Activated naive CD4-positive, alpha-beta T cell treated with anti-CD3 and anti-CD28 coated beads, Interleukin-2, amount 50 U/mL, for 24 hours (primary cell): ENCODE results near the gene GALNT13.
"Not testable (repeated sequence)": the region's sequence is repeated elsewhere in the genome, so short reads cannot be mapped to it uniquely, and the experiment has no call there.

Source experiments
- H3K27ac Mint-ChIP-seq: one replicate; pipeline ENCODE4 v1.8.0; 2021; ENCODE audit warnings: mild to moderate bottlenecking, mixed read lengths
- H3K27me3 Mint-ChIP-seq: one replicate; pipeline ENCODE4 v1.8.0; 2021; ENCODE audit warnings: mixed read lengths
- H3K36me3 Mint-ChIP-seq: one replicate; pipeline ENCODE4 v1.8.0; 2021; ENCODE audit warnings: mixed read lengths
- H3K4me1 Mint-ChIP-seq: one replicate; pipeline ENCODE4 v1.8.0; 2021; ENCODE audit warnings: mixed read lengths
- H3K4me3 Mint-ChIP-seq: one replicate; pipeline ENCODE4 v1.8.0; 2021; ENCODE audit warnings: mild to moderate bottlenecking, mixed read lengths
- H3K9me3 Mint-ChIP-seq: one replicate; pipeline ENCODE4 v1.8.0; 2021; ENCODE audit warnings: mixed read lengths

The GALNT13 gene

GRCh38 chr2:154457286-154457685, 585.6 kb downstream of the GALNT13 start:
- no peaks in the 10 kb centered on the region for H3K9me3 Mint-ChIP-seq
- no peaks in the 10 kb centered on the region for H3K36me3 Mint-ChIP-seq
- no peaks in the 10 kb centered on the region for H3K4me1 Mint-ChIP-seq
- H3K27ac Mint-ChIP-seq, result no peak overlapping the region
- H3K4me3 Mint-ChIP-seq, result no peak overlapping the region
- no peaks in the 10 kb centered on the region for H3K27me3 Mint-ChIP-seq

DNA sequence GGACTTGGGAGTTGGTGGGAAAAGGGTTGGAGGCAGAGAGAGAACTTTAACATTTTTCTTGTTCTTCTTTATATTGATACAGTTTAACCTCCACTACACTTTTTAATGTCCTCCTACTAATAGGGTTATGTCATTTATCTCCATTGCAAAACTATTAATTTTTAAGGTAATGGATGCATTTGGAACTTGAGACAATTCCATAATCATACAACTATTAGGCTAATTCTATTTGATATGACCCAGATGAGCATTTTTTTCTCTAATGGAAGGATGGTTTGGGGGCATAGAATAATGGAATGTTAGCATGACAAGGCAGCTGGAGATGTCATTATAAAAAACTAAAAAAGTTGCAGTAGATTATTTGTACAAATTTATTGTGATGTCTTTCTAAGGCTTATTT, 587.6 kb downstream of the GALNT13 start:
- Mint-ChIP-seq H3K36me3 (no peaks in the 10 kb centered on the region), H3K4me1 (no peaks in the 10 kb centered on the region), H3K27ac (no peak overlapping the region), H3K9me3 (no peaks in the 10 kb centered on the region), H3K27me3 (no peaks in the 10 kb centered on the region), H3K4me3 (no peak overlapping the region)

DNA sequence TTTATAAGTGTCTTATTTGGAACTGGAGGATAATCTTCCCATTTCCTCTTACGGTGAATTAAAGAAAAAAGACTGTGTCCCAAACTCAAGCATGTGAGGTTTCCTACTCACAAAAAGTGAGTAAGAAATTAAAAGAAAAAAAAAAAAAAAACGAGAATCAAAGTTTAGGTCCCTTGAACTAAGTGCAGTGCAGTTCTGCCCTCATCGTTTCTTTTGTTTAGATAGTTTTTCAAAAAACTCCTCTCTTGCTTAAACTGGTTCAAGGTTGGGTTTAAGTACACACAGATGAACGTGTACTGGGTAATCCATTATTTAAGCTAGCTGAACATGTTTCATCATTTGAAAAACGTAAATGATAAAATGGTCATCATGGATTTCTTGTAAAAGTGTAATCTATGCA, 590.9 kb downstream of the GALNT13 start:
- Mint-ChIP-seq H3K27ac (no peak overlapping the region), H3K4me3 (no peak overlapping the region), H3K27me3 (no peaks in the 10 kb centered on the region), H3K4me1 (no peaks in the 10 kb centered on the region), H3K36me3 (no peaks in the 10 kb centered on the region), H3K9me3 (no peaks in the 10 kb centered on the region)

GRCh38 chr2:154466226-154466625, 594.5 kb downstream of the GALNT13 start:
- H3K4me3 Mint-ChIP-seq, result no peak overlapping the region
- H3K27me3 Mint-ChIP-seq, result no peaks in the 10 kb centered on the region
- H3K4me1 Mint-ChIP-seq, result no peaks in the 10 kb centered on the region
- no peaks in the 10 kb centered on the region for H3K9me3 Mint-ChIP-seq
- no peaks in the 10 kb centered on the region for H3K36me3 Mint-ChIP-seq
- H3K27ac Mint-ChIP-seq, result no peak overlapping the region

DNA sequence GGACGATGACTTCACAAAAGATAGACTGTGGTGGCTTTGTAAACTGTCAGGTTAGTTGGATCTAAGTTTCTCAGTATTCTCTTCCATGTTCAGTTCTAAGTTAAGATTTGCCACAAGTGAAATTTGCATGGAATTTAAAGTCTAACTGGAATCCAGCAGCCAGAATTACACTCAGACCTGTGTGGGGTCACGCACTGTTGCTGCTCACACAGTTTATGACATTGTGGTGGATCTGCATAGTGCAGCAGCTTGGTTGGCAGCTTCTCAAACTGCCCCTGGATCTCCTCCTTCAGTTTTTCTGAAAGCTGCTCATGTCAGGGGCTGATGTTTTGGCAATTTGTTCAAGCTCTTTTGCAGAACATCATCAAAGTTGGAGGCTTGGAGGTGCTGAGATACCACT, 598.7 kb downstream of the GALNT13 start:
- no peak overlapping the region for H3K4me3 Mint-ChIP-seq
- H3K9me3 Mint-ChIP-seq, result no peaks in the 10 kb centered on the region
- H3K27ac Mint-ChIP-seq, result no peak overlapping the region
- H3K27me3 Mint-ChIP-seq, result no peaks in the 10 kb centered on the region
- no peaks in the 10 kb centered on the region for H3K36me3 Mint-ChIP-seq
- H3K4me1 Mint-ChIP-seq, result no peaks in the 10 kb centered on the region

GRCh38 chr2:154471492-154471891, 599.8 kb downstream of the GALNT13 start:
- H3K27me3 Mint-ChIP-seq, H3K4me1 Mint-ChIP-seq, H3K36me3 Mint-ChIP-seq, H3K27ac Mint-ChIP-seq, H3K9me3 Mint-ChIP-seq, H3K4me3 Mint-ChIP-seq: not testable (repeated sequence)

DNA sequence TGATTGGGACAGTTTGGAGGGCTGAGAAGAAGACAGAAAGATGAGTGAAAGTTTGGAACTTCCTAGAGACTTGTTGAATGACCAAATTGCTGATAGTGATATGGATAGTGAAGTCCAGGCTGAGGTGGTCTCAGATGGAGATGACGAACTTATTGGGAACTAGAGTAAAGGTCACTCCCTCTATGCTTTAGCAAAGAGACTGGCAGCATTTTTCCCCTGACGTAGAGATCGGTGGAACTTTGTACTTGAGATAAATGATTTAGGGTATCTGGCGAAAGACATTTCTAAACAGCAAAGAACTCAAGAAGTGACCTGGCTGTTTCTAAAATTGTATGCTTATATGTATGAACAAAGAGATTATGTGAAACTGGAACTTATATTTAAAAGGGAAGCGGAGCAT, 605.6 kb downstream of the GALNT13 start:
- peaks cover 5% of the 10 kb centered on the region for H3K9me3 Mint-ChIP-seq
- no peaks in the 10 kb centered on the region for H3K4me1 Mint-ChIP-seq
- no peak overlapping the region for H3K4me3 Mint-ChIP-seq
- H3K36me3 Mint-ChIP-seq, result no peaks in the 10 kb centered on the region
- H3K27me3 Mint-ChIP-seq, result no peaks in the 10 kb centered on the region
- no peak overlapping the region for H3K27ac Mint-ChIP-seq

DNA sequence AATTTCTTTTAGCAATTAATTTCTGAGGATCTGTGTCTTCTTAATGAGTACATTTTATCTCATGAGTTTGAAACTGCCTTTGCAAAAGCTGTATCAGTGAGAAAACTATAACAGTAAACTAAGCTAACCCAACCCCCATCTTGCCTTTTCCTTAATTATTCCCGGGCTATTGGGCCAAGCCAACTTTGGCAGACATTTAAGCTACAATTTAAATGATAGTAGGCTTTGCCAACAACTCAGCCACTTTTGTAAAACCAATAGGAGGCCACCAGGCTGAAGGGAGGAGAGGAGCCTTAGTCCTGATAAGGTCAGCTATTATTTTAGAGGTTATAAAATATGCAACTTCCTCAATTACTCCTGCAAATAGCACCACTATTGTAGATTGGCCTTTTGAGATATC, 608.8 kb downstream of the GALNT13 start:
- Mint-ChIP-seq H3K27ac (no peak overlapping the region), H3K36me3 (no peaks in the 10 kb centered on the region), H3K27me3 (no peaks in the 10 kb centered on the region), H3K4me1 (no peaks in the 10 kb centered on the region), H3K4me3 (no peak overlapping the region), H3K9me3 (peaks cover 5% of the 10 kb centered on the region)

DNA sequence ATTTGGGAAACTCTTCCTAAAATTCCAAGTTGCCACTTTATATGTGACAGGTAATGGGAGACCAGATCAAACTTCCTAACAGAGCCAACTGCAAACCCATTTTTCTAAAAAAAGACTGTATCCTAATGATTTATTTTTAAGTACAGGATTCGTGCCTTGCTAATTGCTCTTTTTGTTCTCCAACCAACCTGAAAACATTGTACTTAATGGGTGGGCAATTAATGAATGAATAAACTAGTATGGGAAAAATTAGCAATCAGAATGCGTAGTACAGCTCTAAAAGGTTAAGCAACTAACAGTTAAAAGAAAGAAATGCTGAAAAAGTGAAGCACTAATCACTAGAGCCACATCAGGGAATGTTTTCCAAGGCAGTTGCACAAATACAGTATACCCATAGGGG, 609.6 kb downstream of the GALNT13 start:
- Mint-ChIP-seq H3K9me3 (peaks cover 5% of the 10 kb centered on the region), H3K27ac (no peak overlapping the region), H3K4me3 (no peak overlapping the region), H3K27me3 (no peaks in the 10 kb centered on the region), H3K36me3 (no peaks in the 10 kb centered on the region), H3K4me1 (no peaks in the 10 kb centered on the region)

- Mint-ChIP-seq H3K27me3 (no peaks in the 10 kb centered on the region), H3K4me3 (no peak overlapping the region), H3K36me3 (no peaks in the 10 kb centered on the region), H3K4me1 (no peaks in the 10 kb centered on the region), H3K9me3 (no peaks in the 10 kb centered on the region), H3K27ac (no peak overlapping the region)
Measured at GRCh38 chr2:154484338-154485099, 612.8 kb downstream of the GALNT13 start.

DNA sequence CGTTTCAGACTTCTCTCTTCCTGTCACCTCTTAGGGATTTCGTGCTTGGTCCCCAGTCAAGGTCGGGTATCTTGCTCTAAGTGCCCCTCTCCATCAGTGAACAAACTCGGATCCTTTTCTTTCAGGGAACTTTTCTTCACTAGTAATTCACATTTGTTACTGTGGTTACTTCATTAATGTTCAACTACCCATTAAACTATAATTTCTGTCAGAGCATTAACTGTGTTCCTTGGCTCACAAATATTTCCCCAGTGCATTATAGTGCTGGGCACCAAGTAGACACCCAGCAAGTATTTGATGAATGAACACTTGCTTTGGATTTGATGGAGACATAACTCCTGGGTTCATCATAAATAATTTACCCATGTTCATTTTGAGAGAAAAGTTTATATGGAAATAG, 617.1 kb downstream of the GALNT13 start:
- Mint-ChIP-seq H3K4me1 (no peaks in the 10 kb centered on the region), H3K27ac (no peak overlapping the region), H3K27me3 (no peaks in the 10 kb centered on the region), H3K4me3 (no peak overlapping the region), H3K36me3 (no peaks in the 10 kb centered on the region), H3K9me3 (no peaks in the 10 kb centered on the region)

GRCh38 chr2:154489266-154489858, 617.6 kb downstream of the GALNT13 start:
- no peaks in the 10 kb centered on the region for H3K36me3 Mint-ChIP-seq
- H3K27me3 Mint-ChIP-seq, result no peaks in the 10 kb centered on the region
- H3K4me1 Mint-ChIP-seq, result no peaks in the 10 kb centered on the region
- no peak overlapping the region for H3K27ac Mint-ChIP-seq
- H3K4me3 Mint-ChIP-seq, result no peak overlapping the region
- no peaks in the 10 kb centered on the region for H3K9me3 Mint-ChIP-seq

GRCh38 chr2:154490530-154490929, 618.8 kb downstream of the GALNT13 start:
- H3K9me3 Mint-ChIP-seq, result no peaks in the 10 kb centered on the region
- no peaks in the 10 kb centered on the region for H3K36me3 Mint-ChIP-seq
- H3K27ac Mint-ChIP-seq, result no peak overlapping the region
- no peaks in the 10 kb centered on the region for H3K27me3 Mint-ChIP-seq
- no peak overlapping the region for H3K4me3 Mint-ChIP-seq
- no peaks in the 10 kb centered on the region for H3K4me1 Mint-ChIP-seq

DNA sequence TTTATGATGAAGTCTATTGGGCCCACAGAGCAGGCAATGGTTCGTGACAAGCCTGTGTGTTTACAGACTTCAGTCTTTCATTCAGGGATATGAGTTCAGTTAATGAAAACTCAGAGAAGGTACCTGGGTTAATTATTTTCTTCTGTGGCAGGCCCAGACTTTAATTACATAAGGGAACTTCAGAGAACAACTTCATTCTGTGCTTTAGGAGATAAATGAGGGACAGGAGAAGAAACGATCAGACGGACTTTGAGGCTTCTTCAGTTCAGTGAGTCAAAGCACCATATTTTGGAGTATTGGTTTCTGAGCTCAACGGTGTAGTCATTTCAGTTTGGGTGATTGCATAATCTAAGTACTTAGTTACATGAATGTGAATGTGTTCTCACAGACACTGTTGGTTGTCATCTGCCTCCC, 623.7 kb downstream of the GALNT13 start:
- Mint-ChIP-seq H3K9me3 (peaks cover 10% of the 10 kb centered on the region), H3K27ac (no peak overlapping the region), H3K4me1 (no peaks in the 10 kb centered on the region), H3K4me3 (no peak overlapping the region), H3K27me3 (no peaks in the 10 kb centered on the region), H3K36me3 (no peaks in the 10 kb centered on the region)

DNA sequence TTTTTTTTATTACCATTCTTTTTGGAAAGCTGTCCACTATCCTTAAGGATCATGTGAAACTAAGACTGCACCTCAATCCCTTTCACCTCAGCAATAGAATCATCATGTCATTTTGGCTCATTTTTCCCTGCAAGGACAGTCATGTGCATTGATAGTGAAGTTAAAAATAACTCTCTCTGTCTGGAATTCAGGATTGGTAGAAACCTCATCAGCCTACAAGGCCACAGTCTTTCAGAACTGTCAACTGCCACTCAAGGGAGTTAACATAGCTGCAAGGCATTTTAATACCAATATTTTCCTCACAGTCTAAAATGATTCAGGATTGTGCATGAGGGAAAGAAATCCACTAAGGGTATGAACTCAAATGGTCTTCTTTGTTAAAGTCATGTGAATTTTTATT, 625.3 kb downstream of the GALNT13 start:
- no peak overlapping the region for H3K4me3 Mint-ChIP-seq
- no peaks in the 10 kb centered on the region for H3K27me3 Mint-ChIP-seq
- H3K9me3 Mint-ChIP-seq, result peaks cover 14% of the 10 kb centered on the region
- no peak overlapping the region for H3K27ac Mint-ChIP-seq
- no peaks in the 10 kb centered on the region for H3K4me1 Mint-ChIP-seq
- H3K36me3 Mint-ChIP-seq, result no peaks in the 10 kb centered on the region
